ENCODE measurements around the gene MED10.

MED10 gene

GRCh38 chr5:6350277-6351090 is 27.9 kb downstream of the MED10 start:
- DNase-seq (ENCODE audit: low spot score): no peak

- no peak for DNase-seq (ENCODE audit: low spot score)
These were observed 29.0 kb downstream of the MED10 start for GRCh38 chr5:6349387-6349786.

- DNase-seq (ENCODE audit: low spot score): no peak
These were observed 29.8 kb downstream of the MED10 start for GRCh38 chr5:6348476-6349000.

GRCh38 chr5:6347673-6348072 is 30.7 kb downstream of the MED10 start:
- DNase-seq (ENCODE audit: low spot score): no peak

GRCh38 chr5:6347165-6347564 is 31.2 kb downstream of the MED10 start:
- DNase-seq (ENCODE audit: low spot score): no peak

- no peak for DNase-seq (ENCODE audit: low spot score)
These were observed 33.8 kb downstream of the MED10 start for GRCh38 chr5:6344593-6344989.

- no peak for DNase-seq (ENCODE audit: low spot score)
These were observed 34.3 kb downstream of the MED10 start for GRCh38 chr5:6343951-6344592.

GRCh38 chr5:6342689-6343315 is 35.5 kb downstream of the MED10 start:
- DNase-seq (ENCODE audit: low spot score): no peak

GRCh38 chr5:6340100-6340499 is 38.2 kb downstream of the MED10 start:
- no peak for DNase-seq (ENCODE audit: low spot score)

GRCh38 chr5:6338871-6339270 is 39.5 kb downstream of the MED10 start:
- no peak for DNase-seq (ENCODE audit: low spot score)

- no peak for DNase-seq (ENCODE audit: low spot score)
These were observed 40.2 kb downstream of the MED10 start for GRCh38 chr5:6338135-6338534.

- no peak for DNase-seq (ENCODE audit: low spot score)
These were observed 45.0 kb downstream of the MED10 start for GRCh38 chr5:6333182-6333905.

GRCh38 chr5:6328173-6328572 is 50.2 kb downstream of the MED10 start:
- peak; percentile 41 for DNase-seq (ENCODE audit: low spot score)

GRCh38 chr5:6326776-6327175 is 51.6 kb downstream of the MED10 start:
- no peak for DNase-seq (ENCODE audit: low spot score)

- no peak for DNase-seq (ENCODE audit: low spot score)
These were observed 56.1 kb downstream of the MED10 start for GRCh38 chr5:6322163-6322713.
